Activated CD4-positive, alpha-beta memory T cell treated with anti-CD3 and anti-CD28 coated beads, Interleukin-2, amount 10 ng/mL, durations not matched to agents 7 days and 5 days (primary cell): ENCODE measurements around the gene RPS6KC1. TPM values are rescaled to one million over a fixed set of nuclear protein-coding genes. Genes with fewer than 3 reads are reported as not detected.

ENCODE experiments used
- CTCF ChIA-PET: fragments of 350-600 bp; sonication (Branson Sonifier 250); formaldehyde crosslinking; loops from one replicate; lab custom pipeline; 2021; ENCODE audit warnings: antibody characterized with exemption, inconsistent platforms; lab: Charles Lee
- POLR2A ChIA-PET: fragments of 350-600 bp; sonication (Branson Sonifier 250); formaldehyde crosslinking; loops from one replicate; lab custom pipeline; 2021; ENCODE audit warnings: antibody characterized with exemption; lab: Charles Lee
- DNase-seq: peaks from one replicate; pipeline ENCODE4 v3.0.0-alpha.2; 2020
- H3K27ac Mint-ChIP-seq: one replicate; pipeline ENCODE4 v1.8.0; 2021; ENCODE audit warnings: mild to moderate bottlenecking, mixed read lengths
- H3K27me3 Mint-ChIP-seq: one replicate; pipeline ENCODE4 v1.8.0; 2021; ENCODE audit warnings: mixed read lengths
- H3K36me3 Mint-ChIP-seq: one replicate; pipeline ENCODE4 v1.8.0; 2021; ENCODE audit warnings: low read depth, mixed read lengths
- H3K4me1 Mint-ChIP-seq: one replicate; pipeline ENCODE4 v1.8.0; 2021; ENCODE audit warnings: mixed read lengths
- H3K4me3 Mint-ChIP-seq: one replicate; pipeline ENCODE4 v1.8.0; 2021; ENCODE audit warnings: mild to moderate bottlenecking, mixed read lengths
- H3K9me3 Mint-ChIP-seq: one replicate; pipeline ENCODE4 v1.8.0; 2021; ENCODE audit warnings: mixed read lengths
- total RNA-seq, 2 experiments: library from RNA; stranded (reverse); gene quantifications; one replicate each; pipeline ENCODE4 v1.2.3, GENCODE V29; 2021

The RPS6KC1 gene
- total RNA-seq, 2 experiments from 2014 or later = 12.3 to 12.6 TPM

- H3K27ac Mint-ChIP-seq = no peak overlapping the region
- ChIA-PET CTCF (interaction anchor here (1.8 kb wide), 1 partner anchor 9 kb away, joined by 4 read pairs; the partner anchor contains the start of gene RPS6KC1), POLR2A (no interaction called here)
- no peak overlapping the region for H3K4me3 Mint-ChIP-seq
- H3K4me1 Mint-ChIP-seq = no peaks in the 10 kb centered on the region
- no peaks in the 10 kb centered on the region for H3K27me3 Mint-ChIP-seq
- DNase-seq = no peak
- H3K9me3 Mint-ChIP-seq = peaks cover 2% of the 10 kb centered on the region
- peaks cover 6% of the 10 kb centered on the region for H3K36me3 Mint-ChIP-seq
Observed at GRCh38 chr1:213060836-213061235, 9.8 kb downstream of the RPS6KC1 start.

- no peak for DNase-seq
- H3K9me3 Mint-ChIP-seq = peaks cover 2% of the 10 kb centered on the region
- H3K36me3 Mint-ChIP-seq = peaks cover 6% of the 10 kb centered on the region
- H3K27me3 Mint-ChIP-seq = no peaks in the 10 kb centered on the region
- ChIA-PET POLR2A (interaction anchor here (1.2 kb wide), 1 partner anchor 10 kb away, joined by 3 read pairs; the partner anchor contains the start of gene RPS6KC1), CTCF (interaction anchor here (1.8 kb wide), 1 partner anchor 10 kb away, joined by 4 read pairs; the partner anchor contains the start of gene RPS6KC1)
- H3K4me1 Mint-ChIP-seq = no peaks in the 10 kb centered on the region
- H3K4me3 Mint-ChIP-seq = no peak overlapping the region
- H3K27ac Mint-ChIP-seq = no peak overlapping the region
Observed at GRCh38 chr1:213061263-213061662, 10.2 kb downstream of the RPS6KC1 start.

GRCh38 chr1:213065800-213066199, 14.8 kb downstream of the RPS6KC1 start:
- H3K36me3 Mint-ChIP-seq = peaks cover 7% of the 10 kb centered on the region
- H3K4me1 Mint-ChIP-seq = peaks cover 8% of the 10 kb centered on the region
- no peaks in the 10 kb centered on the region for H3K9me3 Mint-ChIP-seq
- DNase-seq = no peak
- H3K4me3 Mint-ChIP-seq = no peak overlapping the region
- H3K27me3 Mint-ChIP-seq = no peaks in the 10 kb centered on the region
- H3K27ac Mint-ChIP-seq = no peak overlapping the region
- ChIA-PET POLR2A (no interaction called here), CTCF (interaction anchor here (0.5 kb wide), 1 partner anchor 1559 kb away, joined by 3 read pairs; no protein-coding TSS in a partner anchor)

- no peak overlapping the region for H3K27ac Mint-ChIP-seq
- H3K4me1 Mint-ChIP-seq = peaks cover 10% of the 10 kb centered on the region
- no peaks in the 10 kb centered on the region for H3K9me3 Mint-ChIP-seq
- no peak for DNase-seq
- ChIA-PET CTCF (interaction anchor here (0.5 kb wide), 1 partner anchor 1560 kb away, joined by 3 read pairs; no protein-coding TSS in a partner anchor), POLR2A (no interaction called here)
- peaks cover 7% of the 10 kb centered on the region for H3K36me3 Mint-ChIP-seq
- no peaks in the 10 kb centered on the region for H3K27me3 Mint-ChIP-seq
- H3K4me3 Mint-ChIP-seq = no peak overlapping the region
Observed at GRCh38 chr1:213066363-213066762, 15.3 kb downstream of the RPS6KC1 start.

GRCh38 chr1:213067352-213067751, 16.3 kb downstream of the RPS6KC1 start:
- POLR2A ChIA-PET = no interaction called here

GRCh38 chr1:213070406-213070805, 19.4 kb downstream of the RPS6KC1 start:
- H3K36me3 Mint-ChIP-seq = peaks cover 11% of the 10 kb centered on the region
- no peaks in the 10 kb centered on the region for H3K9me3 Mint-ChIP-seq
- ChIA-PET CTCF (interaction anchor here (0.7 to 2.3 kb wide), 6 partner anchors 10 to 279 kb away, joined by 3 to 7 read pairs (median 4); partner anchors contain the start of gene RPS6KC1), POLR2A (interaction anchor here (1.1 to 2.2 kb wide), 3 partner anchors 13 to 19 kb away, joined by 3 to 7 read pairs (median 6); partner anchors contain the start of gene RPS6KC1)
- H3K4me1 Mint-ChIP-seq = peaks cover 23% of the 10 kb centered on the region
- no peak overlapping the region for H3K27ac Mint-ChIP-seq
- peak; percentile 31 for DNase-seq
- H3K27me3 Mint-ChIP-seq = no peaks in the 10 kb centered on the region
- H3K4me3 Mint-ChIP-seq = no peak overlapping the region

More at GRCh38 chr1:213067352-213067751, 16.3 kb downstream of the RPS6KC1 start:
- Mint-ChIP-seq H3K27ac (no peak overlapping the region), H3K36me3 (peaks cover 10% of the 10 kb centered on the region), H3K4me3 (no peak overlapping the region), H3K9me3 (no peaks in the 10 kb centered on the region), H3K4me1 (peaks cover 16% of the 10 kb centered on the region), H3K27me3 (no peaks in the 10 kb centered on the region)
- CTCF ChIA-PET = no interaction called here
- DNase-seq = no peak

GRCh38 chr1:213075725-213076124, 24.7 kb downstream of the RPS6KC1 start:
- H3K27ac Mint-ChIP-seq = no peak overlapping the region
- ChIA-PET POLR2A (no interaction called here), CTCF (interaction anchor here (1.2 to 1.3 kb wide), 2 partner anchors 8 to 25 kb away, joined by 3 read pairs; partner anchors contain the start of gene RPS6KC1)
- H3K4me3 Mint-ChIP-seq = no peak overlapping the region
- H3K36me3 Mint-ChIP-seq = peaks cover 16% of the 10 kb centered on the region
- H3K27me3 Mint-ChIP-seq = no peaks in the 10 kb centered on the region
- H3K4me1 Mint-ChIP-seq = peaks cover 21% of the 10 kb centered on the region
- no peaks in the 10 kb centered on the region for H3K9me3 Mint-ChIP-seq
- no peak for DNase-seq

- CTCF ChIA-PET = interaction anchor here (1.0 to 1.9 kb wide), 5 partner anchors 10 to 41 kb away, joined by 3 to 6 read pairs (median 5); partner anchors contain the start of gene RPS6KC1
- POLR2A ChIA-PET = interaction anchor here (0.6 to 2.1 kb wide), 7 partner anchors 10 to 465 kb away, joined by 3 to 12 read pairs (median 3); partner anchors contain the start of genes ANGEL2 and RPS6KC1
- H3K9me3 Mint-ChIP-seq = peaks cover 2% of the 10 kb centered on the region
- H3K27ac Mint-ChIP-seq = peak overlapping the region; percentile 90
- DNase-seq = peak; percentile 26
- peaks cover 39% of the 10 kb centered on the region for H3K36me3 Mint-ChIP-seq
- H3K4me3 Mint-ChIP-seq = peak overlapping the region; percentile 40
- peaks cover 40% of the 10 kb centered on the region for H3K4me1 Mint-ChIP-seq
- no peaks in the 10 kb centered on the region for H3K27me3 Mint-ChIP-seq
Observed at GRCh38 chr1:213082420-213083111, 31.5 kb downstream of the RPS6KC1 start.

GRCh38 chr1:213083112-213083445, 32.0 kb downstream of the RPS6KC1 start:
- H3K4me3 Mint-ChIP-seq = no peak overlapping the region
- H3K36me3 Mint-ChIP-seq = peaks cover 44% of the 10 kb centered on the region
- ChIA-PET POLR2A (interaction anchor here (0.6 to 2.1 kb wide), 7 partner anchors 10 to 466 kb away, joined by 3 to 12 read pairs (median 3); partner anchors contain the start of genes ANGEL2 and RPS6KC1), CTCF (interaction anchor here (1.0 to 1.9 kb wide), 4 partner anchors 10 to 40 kb away, joined by 4 to 6 read pairs (median 5); partner anchors contain the start of gene RPS6KC1)
- peaks cover 40% of the 10 kb centered on the region for H3K4me1 Mint-ChIP-seq
- peak; percentile 58 for DNase-seq
- H3K9me3 Mint-ChIP-seq = peaks cover 2% of the 10 kb centered on the region
- no peaks in the 10 kb centered on the region for H3K27me3 Mint-ChIP-seq
- peak overlapping the region; percentile 90 for H3K27ac Mint-ChIP-seq

- no peaks in the 10 kb centered on the region for H3K9me3 Mint-ChIP-seq
- CTCF ChIA-PET = interaction anchor here (0.7 kb wide), 1 partner anchor 35 kb away, joined by 3 read pairs; no protein-coding TSS in a partner anchor
- POLR2A ChIA-PET = interaction anchor here (0.9 kb wide), 1 partner anchor 18 kb away, joined by 3 read pairs; no protein-coding TSS in a partner anchor
- no peak for DNase-seq
- no peak overlapping the region for H3K4me3 Mint-ChIP-seq
- H3K27ac Mint-ChIP-seq = no peak overlapping the region
- peaks cover 37% of the 10 kb centered on the region for H3K36me3 Mint-ChIP-seq
- H3K27me3 Mint-ChIP-seq = no peaks in the 10 kb centered on the region
- H3K4me1 Mint-ChIP-seq = peaks cover 33% of the 10 kb centered on the region
Observed at GRCh38 chr1:213087911-213088310, 36.9 kb downstream of the RPS6KC1 start.

GRCh38 chr1:213089924-213090677, 39.1 kb downstream of the RPS6KC1 start:
- peaks cover 16% of the 10 kb centered on the region for H3K4me1 Mint-ChIP-seq
- ChIA-PET CTCF (no interaction called here), POLR2A (no interaction called here)
- H3K27me3 Mint-ChIP-seq = no peaks in the 10 kb centered on the region
- H3K9me3 Mint-ChIP-seq = no peaks in the 10 kb centered on the region
- no peak for DNase-seq
- H3K27ac Mint-ChIP-seq = peak overlapping the region; percentile 77
- no peak overlapping the region for H3K4me3 Mint-ChIP-seq
- H3K36me3 Mint-ChIP-seq = peaks cover 39% of the 10 kb centered on the region

- Mint-ChIP-seq H3K27ac (no peak overlapping the region), H3K4me1 (peaks cover 11% of the 10 kb centered on the region), H3K27me3 (no peaks in the 10 kb centered on the region), H3K36me3 (peaks cover 24% of the 10 kb centered on the region), H3K9me3 (no peaks in the 10 kb centered on the region), H3K4me3 (no peak overlapping the region)
- DNase-seq = no peak
- ChIA-PET CTCF (interaction anchor here (1.2 to 1.7 kb wide), 3 partner anchors 10 to 28 kb away, joined by 3 to 5 read pairs (median 3); no protein-coding TSS in a partner anchor), POLR2A (no interaction called here)
Observed at GRCh38 chr1:213094446-213094845, 43.4 kb downstream of the RPS6KC1 start.
